K562 (cell line): ENCODE results near the gene PTPRU. TPM values are rescaled to one million over a fixed set of nuclear protein-coding genes. Genes with fewer than 3 reads are reported as not detected.

Experiments
- ATAC-seq: fragments of 200-7000 bp; cut with Tn5 transposase; 3 replicates; pipeline ENCODE4 v1.9.1; 2020; ENCODE audit warnings: moderate library complexity
- BruUV-seq: library from RNA; stranded (reverse); fragments of 400-500 nt; replicated peaks from 2 replicates; lab custom pipeline; 2021; lab: Mats Ljungman, UMichigan
- CTCF ChIA-PET: fragments of 300-600 bp; formaldehyde crosslinking; extraction: SDS; loops from one replicate; lab custom pipeline; 2021; ENCODE audit warnings: low intra/inter-chr PET ratio; lab: Yijun Ruan, JAX
- POLR2A ChIA-PET: fragments of 300-600, 350-650 bp; sonication (Branson Sonifier 250); formaldehyde crosslinking; extraction: SDS; loops from one replicate; lab custom pipeline; 2021; ENCODE audit warnings: antibody characterized with exemption, inconsistent platforms; lab: Yijun Ruan, JAX
- DNase-seq, 4 experiments: peaks; one replicate each; pipeline versions ENCODE4 v3.0.0 to v3.0.0-alpha.2; 2011 to 2018; ENCODE audit warnings: low spot score in 3 of 4, mixed read lengths in 3 of 4; ENCODE audit errors: extremely low read depth in 1 of 4
- FAIRE-seq: peaks from 2 replicates; lab custom pipeline; 2011; peaks lifted over from hg19 to GRCh38; lab: Jason Lieb, UNC
- H2AFZ ChIP-seq: 2 replicates; pipeline ENCODE4 v1.6.0; 2011; ENCODE audit warnings: low read depth, low read length, control low read depth, inconsistent platforms
- H3K27ac ChIP-seq: fragments of 200-600 bp; 3 replicates; pipeline ENCODE4 v1.8.0; 2011; ENCODE audit warnings: low read depth, mild to moderate bottlenecking, control low read depth, inconsistent platforms, low read length, moderate library complexity, mixed read lengths; ENCODE audit errors: extremely low read depth
- H3K27me3 ChIP-seq, 2 experiments: fragments of 300-600 bp in 1 of 2; 2 replicates in 1 of 2; 3 replicates in 1 of 2; pipeline versions ENCODE4 v1.6.0 to v1.8.0; 2011; ENCODE audit warnings: inconsistent platforms in 2 of 2, low read length in 2 of 2, mild to moderate bottlenecking in 1 of 2, mixed read lengths in 1 of 2, moderate library complexity in 1 of 2; ENCODE audit not compliant: control insufficient read depth in 2 of 2, insufficient read depth in 2 of 2
- H3K36me3 ChIP-seq: fragments of 300-600 bp; 3 replicates; pipeline ENCODE4 v1.8.0; 2011; ENCODE audit warnings: mild to moderate bottlenecking, low read length, inconsistent platforms; ENCODE audit not compliant: control insufficient read depth, insufficient read depth
- H3K4me1 ChIP-seq, 2 experiments: fragments of 200-600 bp in 1 of 2; replicated peaks in 1 of 2; 2 replicates in 1 of 2; 3 replicates in 1 of 2; pipeline versions ENCODE4 v1.5.1 to v1.8.0; 2011; ENCODE audit warnings: inconsistent platforms in 2 of 2, low read length in 2 of 2, mild to moderate bottlenecking in 1 of 2, mixed read lengths in 1 of 2, moderate library complexity in 1 of 2; ENCODE audit not compliant: control insufficient read depth in 2 of 2, insufficient read depth in 2 of 2
- H3K4me2 ChIP-seq: 2 replicates; pipeline ENCODE4 v1.6.1; 2011; ENCODE audit warnings: low read length, control low read depth, inconsistent platforms, mixed read lengths; ENCODE audit not compliant: insufficient read depth
- H3K4me3 ChIP-seq: fragments of 200-600 bp; sonication (generic), shearing (Covaris generic); 2 replicates; pipeline ENCODE4 v1.5.1; 2016; ENCODE audit warnings: control low read depth, inconsistent platforms
- H3K79me2 ChIP-seq: fragments of 200-600 bp; 3 replicates; pipeline ENCODE4 v1.8.0; 2011; ENCODE audit warnings: low read length, inconsistent platforms; ENCODE audit not compliant: control insufficient read depth, insufficient read depth
- H3K9ac ChIP-seq, 2 experiments: 2 replicates each; pipeline versions ENCODE4 v1.6.0 to v1.6.1; 2011; ENCODE audit warnings: low read depth in 2 of 2, low read length in 2 of 2, control low read depth in 1 of 2, inconsistent platforms in 1 of 2, mild to moderate bottlenecking in 1 of 2, mixed read lengths in 1 of 2; ENCODE audit not compliant: insufficient read depth in 1 of 2
- H3K9me1 ChIP-seq: one replicate; pipeline ENCODE4 v1.6.0; 2011; ENCODE audit warnings: inconsistent platforms, mild to moderate bottlenecking, low read length, moderate library complexity; ENCODE audit not compliant: control insufficient read depth, insufficient read depth
- H3K9me3 ChIP-seq: replicated peaks from 2 replicates; pipeline ENCODE4 v1.5.1; 2011; ENCODE audit warnings: low read depth, low read length, inconsistent platforms; ENCODE audit not compliant: control insufficient read depth, insufficient read depth
- H4K20me1 ChIP-seq: replicated peaks from 2 replicates; pipeline ENCODE4 v1.6.1; 2011; ENCODE audit warnings: low read length, inconsistent platforms, mixed read lengths; ENCODE audit not compliant: control insufficient read depth, insufficient read depth
- PRDM10 ChIP-seq: fragments of 450-650 bp; IDR thresholded peaks from 2 replicates; pipeline ENCODE4 v1.6.1; 2018; ENCODE audit not compliant: partially characterized antibody
- ZNF586 ChIP-seq: fragments of 450-650 bp; formaldehyde crosslinking; conservative IDR thresholded peaks from 2 replicates; pipeline ENCODE4 v1.4.0; 2020; ENCODE audit warnings: mild to moderate bottlenecking, moderate library complexity
- WGBS: fragments of 100-300 bp; shearing (Covaris generic); methylation state at CpG from one replicate; pipeline ENCODE4 v1.1.6; 2016; ENCODE audit warnings: low coverage, mixed read lengths; ENCODE audit not compliant: insufficient coverage; ENCODE audit errors: missing lambda C conversion rate; 5-methylcytosine and 5-hydroxymethylcytosine counted together
- in situ Hi-C: fragments of 300-500 bp; cut with MboI; formaldehyde crosslinking; loops from 4 replicates; pipeline ENCODE4 v1.15.0; 2018; ENCODE audit warnings: inconsistent platforms, mixed read lengths
- intact Hi-C: fragments of 100-400 bp; cut with micrococcal nuclease; formaldehyde crosslinking; loops from 2 replicates; pipeline ENCODE4 v1.14.2; 2022
- polyA plus RNA-seq, 8 experiments: library from polyadenylated mRNA; depleted of rRNA in 4 of 8; stranded (reverse) in 5 of 8; unstranded in 3 of 8; fragments of >200 nt; fragmentation: Nextera tagmentation in 2 of 8; fragmentation: Illumina TruSeq in 1 of 8; extraction: Ambion mirVana in 2 of 8; extraction: Trizol in 1 of 8; gene quantifications; 2 replicates each; pipeline versions ENCODE4 v1.2.1 to v1.2.3, GENCODE V29; 2011 to 2014; ENCODE audit warnings: inconsistent platforms in 1 of 8, missing spikeins in 1 of 8
- total RNA-seq, 7 experiments: library from RNA; depleted of rRNA in 6 of 7; stranded (reverse); fragments of >200 nt in 6 of 7; fragmentation: Illumina TruSeq in 2 of 7; extraction: Trizol in 2 of 7; gene quantifications; 2 replicates each; pipeline versions ENCODE4 v1.2.1 to v1.2.3, GENCODE V29; 2011 to 2021; ENCODE audit warnings: low replicate concordance in 1 of 7

Gene PTPRU
- total and polyA plus RNA-seq, 9 of the 15 experiments (the other 6 are each of a cell fraction or from before 2014, with no cell fraction given) = 0.01 to 2.9 (median 1.0) TPM

DNA sequence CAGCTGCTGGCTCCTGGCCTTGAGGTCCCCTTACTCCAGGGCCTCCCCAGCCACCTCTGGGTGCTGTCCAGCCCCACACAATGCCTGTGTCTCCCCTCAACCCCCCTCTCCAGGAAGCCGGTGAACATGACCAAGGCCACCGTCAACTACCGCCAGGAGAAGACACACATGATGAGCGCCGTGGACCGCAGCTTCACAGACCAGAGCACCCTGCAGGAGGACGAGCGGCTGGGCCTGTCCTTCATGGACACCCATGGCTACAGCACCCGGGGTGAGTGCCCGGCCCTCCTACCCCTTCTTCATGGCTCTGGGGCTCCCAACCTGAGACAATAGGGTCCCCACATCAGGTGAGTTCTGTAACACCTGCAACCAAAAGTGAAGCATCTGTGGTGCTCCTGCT lies 55.4 kb downstream of the PTPRU start:
- Histone ChIP-seq H3K9me1 (no peaks in the 10 kb centered on the region), H3K9ac (no peak overlapping the region), H3K9me3 (no peaks in the 10 kb centered on the region), H3K27ac (no peak overlapping the region), H4K20me1 (no peaks in the 10 kb centered on the region), H3K27me3 (peaks cover 18 to 32% of the 10 kb centered on the region in 2 experiments), H2AFZ (no peak overlapping the region), H3K4me2 (no peak overlapping the region), H3K36me3 (no peaks in the 10 kb centered on the region), H3K79me2 (no peaks in the 10 kb centered on the region), H3K4me3 (no peak overlapping the region), H3K4me1 (no peaks in the 10 kb centered on the region)
- POLR2A ChIA-PET = interaction anchor here (0.7 to 1.7 kb wide), 4 partner anchors 8 to 573 kb away, joined by 4 to 5 read pairs (median 4); no protein-coding TSS in a partner anchor
- intact Hi-C loops (no loop called here), in situ Hi-C loops (no loop called here)
- CTCF ChIA-PET = no interaction called here
- 6% methylated on average over 10 of the region's 10 CpGs for WGBS
- FAIRE-seq (no peak), DNase-seq (no peak), ATAC-seq (no peak; the same call in 2 of the 3 replicates)
- BruUV-seq = no TSS peak
- TF ChIP-seq PRDM10 (peak; percentile 83), ZNF586 (CRISPR knock-in tag) (no peak)
